Type B pancreatic cell (in vitro differentiated cells): ENCODE measurements around the gene BAZ2B. TPM values are rescaled to one million over a fixed set of nuclear protein-coding genes. Genes with fewer than 3 reads are reported as not detected.

Source experiments
- DNase-seq: peaks from one replicate; pipeline ENCODE4 v3.0.0; 2021; ENCODE audit warnings: mixed read lengths; ENCODE audit not compliant: unreplicated experiment; ENCODE audit errors: extremely low spot score
- H3K27ac Mint-ChIP-seq: 2 replicates; pipeline ENCODE4 v1.8.0; 2021; ENCODE audit warnings: mild to moderate bottlenecking, mixed read lengths
- H3K27me3 Mint-ChIP-seq: 2 replicates; pipeline ENCODE4 v1.8.0; 2021; ENCODE audit warnings: mixed read lengths
- H3K36me3 Mint-ChIP-seq: 2 replicates; pipeline ENCODE4 v1.8.0; 2021; ENCODE audit warnings: mixed read lengths
- H3K4me1 Mint-ChIP-seq: one replicate; pipeline ENCODE4 v1.8.0; 2021; ENCODE audit warnings: mixed read lengths; ENCODE audit not compliant: unreplicated experiment
- H3K4me3 Mint-ChIP-seq: 2 replicates; pipeline ENCODE4 v1.8.0; 2021; ENCODE audit warnings: mild to moderate bottlenecking, mixed read lengths
- H3K9me3 Mint-ChIP-seq: 2 replicates; pipeline ENCODE4 v1.8.0; 2021; ENCODE audit warnings: mixed read lengths
- total RNA-seq: library from RNA; stranded (reverse); gene quantifications from 2 replicates; pipeline ENCODE4 v1.2.1, GENCODE V29; 2021; ENCODE audit warnings: low replicate concordance
- TF ChIP-seq, protein P1 (sequence below): fragments of 200-600 bp; sonication (generic); conservative IDR thresholded peaks from 2 replicates; pipeline ENCODE4 v1.5.0; 2021; ENCODE audit warnings: antibody characterized with exemption, mild to moderate bottlenecking

BAZ2B gene
- total RNA-seq, 1 donor from 2014 or later = 80.4 TPM

DNA sequence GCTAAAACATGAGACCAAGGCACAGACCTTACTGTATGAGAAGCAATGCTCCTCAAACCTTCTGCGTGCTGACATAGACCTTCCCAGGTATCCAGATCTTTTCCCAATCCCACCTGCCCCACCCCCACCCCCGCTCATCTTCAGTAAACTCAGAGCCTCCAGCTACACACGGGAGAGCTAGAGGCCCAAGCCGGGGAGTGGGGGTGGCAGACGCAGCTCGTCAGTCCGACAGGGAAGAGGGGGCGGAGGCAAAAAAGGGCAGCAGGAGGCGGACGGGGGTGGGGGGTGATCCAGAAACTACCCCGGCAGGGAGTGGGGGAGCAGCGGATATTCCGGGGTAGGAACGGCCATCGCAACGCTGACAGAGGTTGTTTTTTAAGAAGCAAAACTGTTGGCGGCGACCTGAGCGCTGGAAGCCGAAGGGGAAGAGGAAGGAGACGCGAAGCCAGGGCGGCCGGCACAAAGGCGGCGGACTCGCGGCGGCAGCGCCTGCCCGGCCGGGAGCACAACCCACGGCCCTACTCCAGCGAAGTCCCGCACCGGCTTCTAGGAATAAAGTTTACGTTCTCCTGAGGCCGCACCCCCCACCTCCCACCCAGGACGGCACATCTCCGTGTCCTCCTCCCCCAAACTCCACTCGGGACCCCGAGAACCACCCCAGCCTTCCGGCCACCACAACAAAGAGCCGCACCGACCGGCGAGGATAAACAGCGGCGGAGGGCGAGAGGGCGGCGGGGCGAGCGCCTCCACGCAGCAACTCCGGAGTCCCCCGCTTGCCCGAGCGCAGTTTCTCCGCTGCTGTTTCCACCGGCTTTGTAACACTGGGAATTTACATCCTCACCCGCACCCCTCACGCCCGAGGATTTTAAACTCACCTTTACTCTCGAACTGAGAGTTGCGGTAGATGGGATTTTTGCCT is 722 bp downstream of the BAZ2B start:
- TF ChIP-seq, protein P1, sequence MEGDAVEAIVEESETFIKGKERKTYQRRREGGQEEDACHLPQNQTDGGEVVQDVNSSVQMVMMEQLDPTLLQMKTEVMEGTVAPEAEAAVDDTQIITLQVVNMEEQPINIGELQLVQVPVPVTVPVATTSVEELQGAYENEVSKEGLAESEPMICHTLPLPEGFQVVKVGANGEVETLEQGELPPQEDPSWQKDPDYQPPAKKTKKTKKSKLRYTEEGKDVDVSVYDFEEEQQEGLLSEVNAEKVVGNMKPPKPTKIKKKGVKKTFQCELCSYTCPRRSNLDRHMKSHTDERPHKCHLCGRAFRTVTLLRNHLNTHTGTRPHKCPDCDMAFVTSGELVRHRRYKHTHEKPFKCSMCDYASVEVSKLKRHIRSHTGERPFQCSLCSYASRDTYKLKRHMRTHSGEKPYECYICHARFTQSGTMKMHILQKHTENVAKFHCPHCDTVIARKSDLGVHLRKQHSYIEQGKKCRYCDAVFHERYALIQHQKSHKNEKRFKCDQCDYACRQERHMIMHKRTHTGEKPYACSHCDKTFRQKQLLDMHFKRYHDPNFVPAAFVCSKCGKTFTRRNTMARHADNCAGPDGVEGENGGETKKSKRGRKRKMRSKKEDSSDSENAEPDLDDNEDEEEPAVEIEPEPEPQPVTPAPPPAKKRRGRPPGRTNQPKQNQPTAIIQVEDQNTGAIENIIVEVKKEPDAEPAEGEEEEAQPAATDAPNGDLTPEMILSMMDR = no peak
- peak overlapping the region; percentile 91 for H3K4me3 Mint-ChIP-seq
- no peaks in the 10 kb centered on the region for H3K9me3 Mint-ChIP-seq
- no peaks in the 10 kb centered on the region for H3K36me3 Mint-ChIP-seq
- H3K27ac Mint-ChIP-seq = peak overlapping the region; percentile 97
- DNase-seq = peak; percentile 89
- H3K4me1 Mint-ChIP-seq = peaks cover 33% of the 10 kb centered on the region
- no peaks in the 10 kb centered on the region for H3K27me3 Mint-ChIP-seq

DNA sequence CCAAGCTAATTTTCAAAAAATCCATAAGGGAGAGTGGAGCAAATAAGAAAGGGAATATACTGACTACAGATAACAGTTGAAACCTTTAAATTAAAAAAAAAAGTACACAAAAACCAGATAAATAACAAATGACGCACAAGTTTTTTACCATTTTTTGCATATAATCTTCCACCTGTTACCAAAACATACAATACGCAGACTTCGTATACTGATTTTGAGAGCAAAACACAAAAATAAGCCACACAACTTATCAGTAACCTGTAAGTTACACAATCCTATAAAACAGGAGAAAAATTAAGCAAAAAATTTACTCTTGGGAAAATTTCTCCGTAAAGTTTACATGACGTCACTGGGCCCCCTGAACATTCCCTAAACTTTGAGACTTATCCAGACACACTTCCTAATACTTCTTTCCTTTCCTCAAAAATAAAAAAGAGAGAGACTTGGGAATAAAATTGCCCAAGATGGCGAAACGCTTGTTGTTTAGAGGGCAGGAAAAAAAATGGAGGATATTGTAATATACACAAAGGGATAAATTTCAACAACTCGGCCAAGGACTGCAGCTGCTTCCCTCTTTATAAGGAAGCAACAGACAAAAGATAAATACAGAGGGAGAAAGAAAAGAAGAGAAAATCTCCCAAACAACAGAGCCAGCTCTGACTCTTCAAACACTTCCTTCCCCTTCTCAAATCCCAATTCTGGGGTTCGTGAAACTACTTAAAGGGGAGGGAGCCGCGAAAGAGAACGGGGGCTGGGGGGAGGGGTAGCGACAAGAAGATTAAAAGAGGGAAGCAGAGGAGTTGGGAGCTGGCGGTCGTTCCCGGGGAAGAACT is 1.6 kb downstream of the BAZ2B start:
- Mint-ChIP-seq H3K4me3 (peak overlapping the region; percentile 91), H3K27ac (peak overlapping the region; percentile 97), H3K36me3 (peaks cover 5% of the 10 kb centered on the region), H3K4me1 (peaks cover 37% of the 10 kb centered on the region), H3K9me3 (no peaks in the 10 kb centered on the region), H3K27me3 (no peaks in the 10 kb centered on the region)
- TF ChIP-seq, protein P1 = no peak
- DNase-seq = no peak

DNA sequence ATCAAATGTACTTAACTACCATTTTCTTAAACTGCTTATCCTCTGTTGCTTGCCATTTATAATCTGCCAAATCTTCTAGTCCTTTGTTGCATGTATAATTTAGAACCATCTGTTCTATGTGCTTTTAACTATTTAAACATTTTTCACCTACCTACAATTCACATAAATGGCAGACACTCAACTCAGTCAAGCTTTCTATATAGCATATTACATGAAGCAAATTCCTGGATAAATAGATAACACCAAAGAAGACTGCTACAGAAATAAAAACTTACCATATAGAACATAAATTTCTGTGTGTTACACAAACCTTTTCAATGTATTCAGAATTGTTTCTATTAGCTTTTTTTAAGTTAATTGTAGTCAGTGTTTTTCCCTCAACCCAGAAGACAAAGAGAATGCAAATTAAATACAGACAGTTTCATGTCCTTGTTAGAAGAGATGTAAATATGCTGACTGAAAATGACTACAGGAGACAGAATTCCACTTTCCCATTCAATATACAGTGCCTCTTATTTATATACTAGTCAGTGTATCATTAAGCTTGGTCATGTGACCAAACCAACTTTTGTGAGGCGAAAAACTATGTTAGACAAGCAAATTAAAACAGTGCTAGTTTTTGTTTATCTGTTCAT is 2.6 kb downstream of the BAZ2B start:
- no peaks in the 10 kb centered on the region for H3K27me3 Mint-ChIP-seq
- H3K36me3 Mint-ChIP-seq = peaks cover 5% of the 10 kb centered on the region
- peak overlapping the region; percentile 91 for H3K4me3 Mint-ChIP-seq
- TF ChIP-seq, protein P1 = no peak
- H3K9me3 Mint-ChIP-seq = no peaks in the 10 kb centered on the region
- H3K27ac Mint-ChIP-seq = peak overlapping the region; percentile 97
- no peak for DNase-seq
- H3K4me1 Mint-ChIP-seq = peaks cover 40% of the 10 kb centered on the region

DNA sequence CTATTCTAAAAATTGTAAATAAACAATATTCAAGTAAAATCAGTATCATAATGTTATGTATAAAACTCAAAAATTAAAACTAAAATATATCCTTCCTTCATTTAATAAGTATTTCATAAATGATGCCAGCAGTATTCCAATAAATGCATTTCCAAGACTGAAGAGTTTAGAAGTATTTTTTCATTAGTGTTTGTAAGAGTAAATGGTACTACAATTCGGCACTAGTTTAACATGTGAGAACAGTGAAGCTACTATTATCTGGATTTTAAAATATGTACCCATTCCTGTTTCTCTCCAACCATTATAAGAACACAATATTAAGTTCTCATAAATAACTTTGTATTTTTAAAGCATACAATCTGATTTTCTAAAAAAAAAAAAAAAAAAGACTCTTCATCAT is 3.3 kb downstream of the BAZ2B start:
- Mint-ChIP-seq H3K4me3 (peak overlapping the region; percentile 91), H3K27me3 (no peaks in the 10 kb centered on the region), H3K27ac (peak overlapping the region; percentile 97), H3K4me1 (peaks cover 44% of the 10 kb centered on the region), H3K9me3 (no peaks in the 10 kb centered on the region), H3K36me3 (peaks cover 5% of the 10 kb centered on the region)
- no peak for DNase-seq
- TF ChIP-seq, protein P1 = no peak

DNA sequence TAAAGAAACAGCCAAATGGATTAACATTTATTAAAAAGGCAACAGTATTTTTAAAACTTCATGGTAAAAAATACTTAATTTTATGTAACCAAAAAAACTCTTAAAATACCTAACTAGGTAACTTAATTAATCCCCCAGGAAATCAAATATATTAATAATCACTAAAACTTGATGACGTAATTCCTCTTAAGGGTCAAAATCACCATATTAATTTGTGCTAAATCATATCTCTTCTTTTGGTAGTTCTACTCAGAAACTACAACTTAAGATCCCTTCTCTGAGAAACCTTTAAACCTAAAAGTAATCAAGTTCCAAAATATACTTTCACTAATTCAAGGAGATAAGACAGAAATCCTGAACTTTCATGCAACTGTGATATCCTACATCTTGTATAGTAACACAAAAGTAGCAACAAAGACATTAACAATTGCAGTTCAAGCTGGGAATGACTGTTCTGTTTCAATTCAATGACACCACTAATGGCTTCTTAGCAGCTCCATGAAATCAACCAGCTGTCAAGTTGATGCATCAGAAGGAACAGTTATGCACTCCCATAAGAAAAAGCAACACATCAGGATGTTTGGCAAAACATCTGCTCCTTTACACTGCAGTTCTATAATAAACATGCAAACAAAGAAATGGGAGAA is 4.0 kb downstream of the BAZ2B start:
- TF ChIP-seq, protein P1 = no peak
- peak overlapping the region; percentile 85 for H3K4me3 Mint-ChIP-seq
- peaks cover 5% of the 10 kb centered on the region for H3K36me3 Mint-ChIP-seq
- H3K27me3 Mint-ChIP-seq = no peaks in the 10 kb centered on the region
- H3K27ac Mint-ChIP-seq = peak overlapping the region; percentile 76
- DNase-seq = no peak
- no peaks in the 10 kb centered on the region for H3K9me3 Mint-ChIP-seq
- H3K4me1 Mint-ChIP-seq = peaks cover 42% of the 10 kb centered on the region
